Natural killer cell (primary cell): ENCODE data around the gene FBXL12. TPM values are rescaled to one million over a fixed set of nuclear protein-coding genes. Genes with fewer than 3 reads are reported as not detected.
"Not testable (repeated sequence)": the region's sequence is repeated elsewhere in the genome, so short reads cannot be mapped to it uniquely, and the experiment has no call there.

Experiments
- ATAC-seq, 3 donors: fragments of 150-1000 bp in 2 of 3; fragments of 200-7000 bp in 1 of 3; cut with Tn5 transposase; 1 replicate in 1 of 3; 2 replicates in 2 of 3; pipeline ENCODE4 v1.10.0; 2021; ENCODE audit warnings: mild to moderate bottlenecking in 2 of 3, moderate library complexity in 2 of 3
- DNase-seq, 2 donors: peaks; one replicate each; pipeline versions ENCODE4 v3.0.0 to v3.0.0-alpha.2; 2013 to 2021; ENCODE audit warnings: mixed read lengths in 1 of 2
- H3K27ac ChIP-seq: one replicate; pipeline ENCODE4 v1.5.1; 2013; ENCODE audit warnings: mild to moderate bottlenecking, low read length
- H3K27me3 ChIP-seq: one replicate; pipeline ENCODE4 v1.6.1; 2013; ENCODE audit warnings: low read length; ENCODE audit not compliant: control insufficient read depth, insufficient read depth
- H3K36me3 ChIP-seq: one replicate; pipeline ENCODE4 v1.6.1; 2013; ENCODE audit warnings: low read length; ENCODE audit not compliant: control insufficient read depth, insufficient read depth
- H3K4me1 ChIP-seq: one replicate; pipeline ENCODE4 v1.6.1; 2013; ENCODE audit warnings: low read length; ENCODE audit not compliant: control insufficient read depth, insufficient read depth
- H3K4me3 ChIP-seq: one replicate; pipeline ENCODE4 v1.5.1; 2013; ENCODE audit warnings: low read length
- H3K9me3 ChIP-seq: one replicate; pipeline ENCODE4 v1.6.1; 2013; ENCODE audit warnings: low read length; ENCODE audit not compliant: control insufficient read depth, insufficient read depth
- H3K27ac Mint-ChIP-seq, 2 donors: one replicate each; pipeline ENCODE4 v1.8.0; 2022; ENCODE audit warnings: mild to moderate bottlenecking in 2 of 2, mixed read lengths in 2 of 2, moderate library complexity in 1 of 2
- H3K27me3 Mint-ChIP-seq, 2 donors: one replicate each; pipeline ENCODE4 v1.8.0; 2022; ENCODE audit warnings: low read depth in 2 of 2, mixed read lengths in 2 of 2
- H3K36me3 Mint-ChIP-seq: one replicate; pipeline ENCODE4 v1.8.0; 2022; ENCODE audit warnings: mixed read lengths
- H3K4me1 Mint-ChIP-seq, 2 donors: one replicate each; pipeline ENCODE4 v1.8.0; 2022; ENCODE audit warnings: mixed read lengths in 2 of 2
- H3K4me3 Mint-ChIP-seq: one replicate; pipeline ENCODE4 v1.8.0; 2022; ENCODE audit warnings: mild to moderate bottlenecking, moderate library complexity, mixed read lengths
- H3K9me3 Mint-ChIP-seq, 2 donors: one replicate each; pipeline ENCODE4 v1.8.0; 2022; ENCODE audit warnings: mixed read lengths in 2 of 2
- WGBS: methylation state at CpG from one replicate; pipeline ENCODE4 v1.1.7; 2013; ENCODE audit warnings: missing lambda C conversion rate; ENCODE audit not compliant: insufficient coverage; 5-methylcytosine and 5-hydroxymethylcytosine counted together
- intact Hi-C: fragments of 100-400 bp; cut with micrococcal nuclease; formaldehyde crosslinking; loops from one replicate; pipeline ENCODE4 v1.14.2; 2022
- total RNA-seq, 4 donors: library from RNA; stranded (reverse); fragments of 120-200 nt in 1 of 4; gene quantifications; one replicate each; pipeline versions ENCODE4 v1.2.3 to v1.2.4, GENCODE V29; 2013 to 2022
- TF ChIP-seq, protein P1 (sequence below): fragments of 200-600 bp; IDR thresholded peaks from one replicate; pipeline ENCODE4 v1.8.0; 2022; ENCODE audit warnings: antibody characterized with exemption

Gene FBXL12
- total RNA-seq, 3 donors from 2014 or later (not counting 1 experiment from before 2014, with no cell fraction given) = 36.9 to 46.8 (median 43.6) TPM

DNA sequence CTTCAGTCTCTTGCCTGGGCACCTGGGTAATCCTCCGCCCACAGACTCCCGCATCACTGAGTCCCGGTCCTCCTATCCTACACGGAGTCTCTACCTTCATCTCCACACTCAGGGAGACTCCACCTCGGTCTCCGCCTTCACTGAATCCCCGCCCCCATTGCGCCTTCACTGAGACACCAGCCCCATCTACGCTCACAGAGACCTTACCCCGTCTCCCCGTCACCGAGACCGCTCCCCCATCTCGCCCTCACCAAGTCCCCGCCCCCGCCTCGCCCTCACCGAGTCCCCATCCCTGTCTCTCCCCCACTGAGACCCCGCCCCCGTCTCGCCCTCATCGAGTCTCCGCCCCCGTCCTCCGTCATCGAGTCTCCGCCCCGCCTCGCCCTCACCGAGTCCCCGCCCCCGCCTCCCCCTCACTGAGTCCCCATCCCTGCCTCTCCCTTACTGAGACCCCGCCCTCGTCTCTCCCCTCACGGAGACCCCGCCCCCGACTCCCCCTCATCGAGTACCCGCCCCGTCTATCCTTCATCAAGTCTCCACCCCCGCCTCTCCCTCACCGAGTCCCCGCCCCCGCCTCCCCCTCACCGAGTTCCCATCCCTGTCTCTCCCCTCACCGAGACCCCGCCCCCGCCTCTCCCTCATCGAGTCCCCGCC is 27.2 kb downstream of the FBXL12 start:
- Histone ChIP-seq H3K9me3 (no peaks in the 10 kb centered on the region), H3K36me3 (no peaks in the 10 kb centered on the region), H3K4me3 (peak overlapping the region; percentile 67), H3K27me3 (no peaks in the 10 kb centered on the region), H3K27ac (peak overlapping the region; percentile 95), H3K4me1 (peaks cover 19% of the 10 kb centered on the region)
- intact Hi-C loops = loop anchor here (1.0 to 10.0 kb wide), 2 partner anchors 28 to 357 kb away; partner anchors contain the start of genes FBXL12 and ZNF266
- ATAC-seq (peak; percentile 58 to 80 (median 63)), DNase-seq (peak; percentile 86 to 97)
- under 1% methylated on average over 42 of the region's 50 CpGs for WGBS
- TF ChIP-seq, protein P1, sequence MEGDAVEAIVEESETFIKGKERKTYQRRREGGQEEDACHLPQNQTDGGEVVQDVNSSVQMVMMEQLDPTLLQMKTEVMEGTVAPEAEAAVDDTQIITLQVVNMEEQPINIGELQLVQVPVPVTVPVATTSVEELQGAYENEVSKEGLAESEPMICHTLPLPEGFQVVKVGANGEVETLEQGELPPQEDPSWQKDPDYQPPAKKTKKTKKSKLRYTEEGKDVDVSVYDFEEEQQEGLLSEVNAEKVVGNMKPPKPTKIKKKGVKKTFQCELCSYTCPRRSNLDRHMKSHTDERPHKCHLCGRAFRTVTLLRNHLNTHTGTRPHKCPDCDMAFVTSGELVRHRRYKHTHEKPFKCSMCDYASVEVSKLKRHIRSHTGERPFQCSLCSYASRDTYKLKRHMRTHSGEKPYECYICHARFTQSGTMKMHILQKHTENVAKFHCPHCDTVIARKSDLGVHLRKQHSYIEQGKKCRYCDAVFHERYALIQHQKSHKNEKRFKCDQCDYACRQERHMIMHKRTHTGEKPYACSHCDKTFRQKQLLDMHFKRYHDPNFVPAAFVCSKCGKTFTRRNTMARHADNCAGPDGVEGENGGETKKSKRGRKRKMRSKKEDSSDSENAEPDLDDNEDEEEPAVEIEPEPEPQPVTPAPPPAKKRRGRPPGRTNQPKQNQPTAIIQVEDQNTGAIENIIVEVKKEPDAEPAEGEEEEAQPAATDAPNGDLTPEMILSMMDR = no peak
- H3K9me3 Mint-ChIP-seq = no peaks in the 10 kb centered on the region
- H3K27me3 Mint-ChIP-seq = no peaks in the 10 kb centered on the region
- peak overlapping the region; percentile 95 for H3K4me3 Mint-ChIP-seq
- peaks cover 20 to 34% of the 10 kb centered on the region in 2 donors for H3K4me1 Mint-ChIP-seq
- H3K27ac Mint-ChIP-seq = peak overlapping the region; percentile 90 to 99
- H3K36me3 Mint-ChIP-seq = no peaks in the 10 kb centered on the region

DNA sequence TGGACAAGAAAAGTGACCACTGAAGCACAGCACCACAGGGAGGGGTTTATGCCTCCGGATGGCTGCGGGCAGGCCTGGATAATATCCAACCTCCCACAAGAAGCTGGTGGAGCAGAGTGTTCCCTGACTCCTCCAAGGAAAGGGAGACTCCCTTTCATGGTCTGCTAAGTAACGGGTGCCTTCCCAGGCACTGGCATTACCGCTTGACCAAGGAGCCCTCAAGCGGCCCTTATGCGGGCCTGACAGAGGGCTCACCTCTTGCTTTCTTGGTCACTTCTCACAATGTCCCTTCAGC is 27.9 kb downstream of the FBXL12 start:
- DNase-seq, H3K9me3 Mint-ChIP-seq, H3K9me3 ChIP-seq, ATAC-seq, H3K27me3 ChIP-seq, H3K36me3 ChIP-seq, H3K36me3 Mint-ChIP-seq, H3K27me3 Mint-ChIP-seq: not testable (repeated sequence)
- H3K4me1 ChIP-seq = peaks cover 24% of the 10 kb centered on the region
- peak overlapping the region; percentile 90 to 99 for H3K27ac Mint-ChIP-seq
- 94% methylated on average over 5 of the region's 6 CpGs for WGBS
- H3K4me3 ChIP-seq = peak overlapping the region; percentile 38
- peak overlapping the region; percentile 79 for H3K27ac ChIP-seq
- intact Hi-C loops = loop anchor here (10.0 kb wide), 1 partner anchor 356 kb away; the partner anchor contains the start of gene ZNF266
- peak overlapping the region; percentile 95 for H3K4me3 Mint-ChIP-seq
- peaks cover 13 to 36% of the 10 kb centered on the region in 2 donors for H3K4me1 Mint-ChIP-seq

DNA sequence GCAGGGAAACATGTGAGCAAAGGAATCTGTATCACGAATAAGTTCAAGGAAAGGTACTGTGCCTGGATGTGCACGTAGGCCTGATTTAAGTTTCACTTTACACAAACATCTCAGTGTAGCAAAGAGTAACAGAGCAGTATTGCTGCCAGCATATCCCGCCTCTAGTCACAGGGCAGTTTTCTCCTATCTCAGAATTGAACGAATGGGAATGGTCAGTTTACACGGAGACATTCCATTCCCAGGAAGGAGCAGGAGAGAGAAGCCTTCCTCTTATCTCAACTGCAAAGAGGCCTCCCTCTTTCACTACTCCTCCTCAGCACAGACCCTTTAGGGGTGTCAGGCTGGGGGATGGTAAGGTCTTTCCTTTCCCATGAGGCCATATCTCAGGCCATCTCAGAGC is 29.3 kb downstream of the FBXL12 start:
- H3K27me3 ChIP-seq, H3K36me3 Mint-ChIP-seq, H3K36me3 ChIP-seq, H3K27me3 Mint-ChIP-seq, DNase-seq, H3K9me3 Mint-ChIP-seq, ATAC-seq, H3K9me3 ChIP-seq, H3K4me3 ChIP-seq, H3K27ac ChIP-seq, H3K27ac Mint-ChIP-seq: not testable (repeated sequence)
- H3K4me1 ChIP-seq = peaks cover 28% of the 10 kb centered on the region
- intact Hi-C loops = loop anchor here (5.0 kb wide), 1 partner anchor 48 kb away; the partner anchor contains the start of gene PIN1
- WGBS = 81% methylated on average over 5 of the region's 5 CpGs
- Mint-ChIP-seq H3K4me3 (peak overlapping the region; percentile 7), H3K4me1 (peaks cover 19 to 48% of the 10 kb centered on the region in 2 donors)

DNA sequence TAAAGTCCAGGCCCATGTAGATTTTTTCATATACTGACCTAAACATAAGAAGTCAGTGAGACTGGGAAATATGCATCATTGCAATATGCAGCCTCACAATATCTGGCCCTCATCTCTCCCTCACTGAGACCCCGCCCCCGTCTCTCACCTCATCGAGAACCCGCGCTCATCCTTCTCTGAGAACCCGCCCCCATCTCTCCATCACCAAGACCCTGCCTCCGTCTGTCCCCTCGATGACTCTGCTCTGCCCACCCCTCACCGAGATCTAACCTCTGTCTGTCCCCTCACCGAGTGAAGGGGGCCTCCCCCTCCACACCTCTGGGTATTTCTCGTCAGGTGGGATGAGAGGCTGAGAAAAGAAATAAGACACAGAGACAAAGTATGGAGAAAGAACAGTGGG is 29.8 kb downstream of the FBXL12 start:
- no peaks in the 10 kb centered on the region for H3K36me3 Mint-ChIP-seq
- no peak for ATAC-seq
- H3K9me3 Mint-ChIP-seq = no peaks in the 10 kb centered on the region
- Histone ChIP-seq H3K9me3 (no peaks in the 10 kb centered on the region), H3K4me1 (peaks cover 28% of the 10 kb centered on the region), H3K36me3 (no peaks in the 10 kb centered on the region), H3K27me3 (no peaks in the 10 kb centered on the region), H3K27ac (no peak overlapping the region), H3K4me3 (no peak overlapping the region)
- 92% methylated on average over 9 of the region's 11 CpGs for WGBS
- TF ChIP-seq, protein P1 = no peak
- peak overlapping the region; percentile 7 for H3K4me3 Mint-ChIP-seq
- H3K4me1 Mint-ChIP-seq = peaks cover 19 to 53% of the 10 kb centered on the region in 2 donors
- no peaks in the 10 kb centered on the region for H3K27me3 Mint-ChIP-seq
- intact Hi-C loops = loop anchor here (5.0 kb wide), 1 partner anchor 48 kb away; the partner anchor contains the start of gene PIN1
- DNase-seq = no peak
- H3K27ac Mint-ChIP-seq = no peak overlapping the region

DNA sequence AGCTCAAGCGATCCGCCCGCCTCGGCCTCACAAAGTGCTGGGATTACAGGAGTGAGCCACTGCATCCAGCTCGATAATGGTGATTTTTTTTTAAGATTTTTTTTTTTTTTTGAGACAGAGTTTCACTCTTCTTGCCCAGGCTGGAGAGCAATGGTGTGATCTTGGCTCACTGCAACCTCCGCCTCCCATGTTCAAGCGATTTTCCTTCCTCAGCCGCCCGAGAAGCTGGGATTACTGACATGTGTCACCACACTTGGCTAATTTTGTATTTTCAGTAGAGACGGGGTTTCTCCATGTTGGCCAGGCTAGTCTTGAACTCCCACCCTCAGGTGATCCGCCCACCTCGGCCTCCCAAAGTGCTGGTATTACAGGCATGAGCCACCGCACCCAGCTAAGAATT is 30.3 kb downstream of the FBXL12 start:
- H3K36me3 Mint-ChIP-seq, H3K4me3 Mint-ChIP-seq, H3K4me3 ChIP-seq, H3K27me3 Mint-ChIP-seq, DNase-seq, H3K9me3 ChIP-seq, ATAC-seq, H3K9me3 Mint-ChIP-seq, H3K27ac Mint-ChIP-seq, H3K27ac ChIP-seq, H3K36me3 ChIP-seq, H3K27me3 ChIP-seq: not testable (repeated sequence)
- intact Hi-C loops = loop anchor here (5.0 kb wide), 1 partner anchor 49 kb away; the partner anchor contains the start of gene PIN1
- H3K4me1 Mint-ChIP-seq = peaks cover 18 to 55% of the 10 kb centered on the region in 2 donors
- peaks cover 28% of the 10 kb centered on the region for H3K4me1 ChIP-seq
- WGBS = 98% methylated on average over 13 of the region's 13 CpGs
